ENCODE results near the gene IGSF22.

The IGSF22 gene

GRCh38 chr11:18657673-18658072 is 68.3 kb downstream of the IGSF22 start:
- no peak for TF ChIP-seq CTCF (IDR thresholded peaks at IDR 0.05)
- H3K9me3 ChIP-seq (ENCODE audit: control insufficient read depth, low read length): no peaks in the 10 kb centered on the region
- H3K4me1 ChIP-seq: no peaks in the 10 kb centered on the region
- H3K27ac ChIP-seq: no peak overlapping the region
- no peak overlapping the region for H2AFZ ChIP-seq
- H3K4me3 ChIP-seq (ENCODE audit: low read depth, low read length): no peak overlapping the region
- H3K9ac ChIP-seq: no peak overlapping the region
- no peaks in the 10 kb centered on the region for H3K79me2 ChIP-seq
- no peaks in the 10 kb centered on the region for H3K27me3 ChIP-seq (ENCODE audit: control insufficient read depth, insufficient read depth, low read length)
- H3K4me2 ChIP-seq (ENCODE audit: low read length): no peak overlapping the region
- H3K36me3 ChIP-seq (ENCODE audit: control insufficient read depth, insufficient read depth, low read length): no peaks in the 10 kb centered on the region

Measured in parathyroid adenoma (tissue), 2 donors.